ENCODE results near the gene UBXN2A. TPM values are rescaled to one million over a fixed set of nuclear protein-coding genes. Genes with fewer than 3 reads are reported as not detected.
"Not testable (repeated sequence)": the region's sequence is repeated elsewhere in the genome, so short reads cannot be mapped to it uniquely, and the experiment has no call there.

UBXN2A gene
- total and polyA plus RNA-seq, 10 of the 15 experiments (the other 5 are each of a cell fraction or from before 2014, with no cell fraction given), result 3.7 to 23.5 (median 14.6) TPM

- no peak for FAIRE-seq
- ChIA-PET POLR2A (interaction anchor here (1.5 kb wide), 1 partner anchor 10 kb away, joined by 5 read pairs; no protein-coding TSS in a partner anchor), RAD21 (ENCODE audit: unreplicated experiment) (interaction anchor here (0.6 kb wide), 1 partner anchor 43 kb away, joined by 3 read pairs; no protein-coding TSS in a partner anchor), CTCF (no interaction called here), SMC1A (ENCODE audit: uncharacterized antibody, unreplicated experiment) (no interaction called here)
- ATAC-seq, result no peak
- Histone ChIP-seq H4K20me1 (ENCODE audit: control insufficient read depth, insufficient read depth) (no peaks in the 10 kb centered on the region), H3K27me3 (replicated peaks in 1 of 2; ENCODE audit: control insufficient read depth in 2 of 2, insufficient read depth in 2 of 2, low read length in 1 of 2) (no peaks in the 10 kb centered on the region), H3K36me3 (ENCODE audit: control insufficient read depth in 2 of 2, insufficient read depth in 2 of 2, low read length in 1 of 2) (peaks cover 1 to 11% of the 10 kb centered on the region in 2 experiments; a peak in 3 of 4 replicates), H3K9ac (ENCODE audit: control insufficient read depth, insufficient read depth, low read length) (no peak overlapping the region), H3K4me1 (ENCODE audit: control insufficient read depth, insufficient read depth, low read length) (no peaks in the 10 kb centered on the region; the same call in 1 of the 2 replicates), H2AFZ (ENCODE audit: control insufficient read depth, low read depth, low read length) (no peak overlapping the region), H3K9me3 (replicated peaks; ENCODE audit: control insufficient read depth, insufficient read depth, low read length) (no peaks in the 10 kb centered on the region), H3K79me2 (ENCODE audit: control insufficient read depth, insufficient read depth, low read length) (no peaks in the 10 kb centered on the region; the same call in 1 of the 2 replicates), H3K27ac (ENCODE audit: control insufficient read depth, insufficient read depth) (no peak overlapping the region), H3K4me3 (no peak overlapping the region), H3K4me2 (ENCODE audit: control insufficient read depth, insufficient read depth) (no peak overlapping the region)
- BruUV-seq (replicated peaks), result no TSS peak
- no peak for TF ChIP-seq RFX5 (IDR thresholded peaks at IDR 0.05; ENCODE audit: low read depth, low read length)
- TF ChIP-seq ETV6 (conservative IDR thresholded peaks at IDR 0.05 in 1 of 2, IDR thresholded peaks at IDR 0.05 in 1 of 2; ENCODE audit: borderline replicate concordance in 1 of 2, low read depth in 1 of 2), result no peak
- no peak for TF ChIP-seq IRF4 (IDR thresholded peaks at IDR 0.05; ENCODE audit: low read depth, low read length)
- no peak for TF ChIP-seq IKZF2 (IDR thresholded peaks at IDR 0.05)
- no peak for TF ChIP-seq SPI1 (IDR thresholded peaks at IDR 0.05; ENCODE audit: borderline replicate concordance, insufficient read depth, low read depth, low read length)
- TF ChIP-seq LARP7 (IDR thresholded peaks at IDR 0.05), result no peak
- TF ChIP-seq CBFB (IDR thresholded peaks at IDR 0.05; ENCODE audit: low read depth), result no peak
- no peak for TF ChIP-seq JUNB (IDR thresholded peaks at IDR 0.05)
- no peak for TF ChIP-seq MLLT1 (IDR thresholded peaks at IDR 0.05)
- TF ChIP-seq SMC3 (IDR thresholded peaks at IDR 0.05; ENCODE audit: borderline replicate concordance, low read length), result no peak
- TF ChIP-seq MYB (IDR thresholded peaks at IDR 0.05; ENCODE audit: borderline replicate concordance, low read depth, low read length), result no peak
- TF ChIP-seq E2F8 (IDR thresholded peaks at IDR 0.05; ENCODE audit: low read depth, partially characterized antibody), result no peak
- TF ChIP-seq TBL1XR1 (IDR thresholded peaks at IDR 0.05; ENCODE audit: low read depth, low read length), result no peak
- no peak for TF ChIP-seq GABPA (IDR thresholded peaks at IDR 0.05; ENCODE audit: low read depth)
- TF ChIP-seq NRF1 (conservative IDR thresholded peaks at IDR 0.05; ENCODE audit: low read depth, low read length), result no peak
- in situ Hi-C loops (cut with MboI) (no loop called here), intact Hi-C loops (cut with micrococcal nuclease; ENCODE audit: unreplicated experiment) (no loop called here)
- DNase-seq (ENCODE audit: low read depth, low spot score), result no peak
- 100% methylated on average over 4 of the region's 4 CpGs for WGBS (ENCODE audit: insufficient coverage, insufficient replicate concordance, low lambda C conversion rate, missing lambda C conversion rate)
Observed at GRCh38 chr2:24040511-24040910, 100.2 kb downstream of the UBXN2A start.

- DNase-seq (ENCODE audit: low read depth, low spot score); H2AFZ ChIP-seq (ENCODE audit: control insufficient read depth, low read depth, low read length); H3K27me3 ChIP-seq (replicated peaks in 1 of 2; ENCODE audit: control insufficient read depth in 2 of 2, insufficient read depth in 2 of 2, low read length in 1 of 2); BruUV-seq (replicated peaks); H3K4me2 ChIP-seq (ENCODE audit: control insufficient read depth, insufficient read depth); RAD21 ChIA-PET (ENCODE audit: unreplicated experiment); SMC1A ChIA-PET (ENCODE audit: uncharacterized antibody, unreplicated experiment); H3K9me3 ChIP-seq (replicated peaks; ENCODE audit: control insufficient read depth, insufficient read depth, low read length); H3K4me1 ChIP-seq (ENCODE audit: control insufficient read depth, insufficient read depth, low read length); H3K4me3 ChIP-seq; intact Hi-C loops (cut with micrococcal nuclease; ENCODE audit: unreplicated experiment); H3K79me2 ChIP-seq (ENCODE audit: control insufficient read depth, insufficient read depth, low read length); H3K36me3 ChIP-seq (ENCODE audit: control insufficient read depth in 2 of 2, insufficient read depth in 2 of 2, low read length in 1 of 2); FAIRE-seq; in situ Hi-C loops (cut with MboI); H3K9ac ChIP-seq (ENCODE audit: control insufficient read depth, insufficient read depth, low read length); H3K27ac ChIP-seq (ENCODE audit: control insufficient read depth, insufficient read depth); H4K20me1 ChIP-seq (ENCODE audit: control insufficient read depth, insufficient read depth); CTCF ChIA-PET; ATAC-seq: not testable (repeated sequence)
- WGBS (ENCODE audit: insufficient coverage, insufficient replicate concordance, low lambda C conversion rate, missing lambda C conversion rate), result 98% methylated on average over 6 of the region's 6 CpGs
- POLR2A ChIA-PET, result interaction anchor here (0.6 kb wide), 1 partner anchor 17 kb away, joined by 3 read pairs; no protein-coding TSS in a partner anchor
Observed at GRCh38 chr2:24043133-24043532, 102.9 kb downstream of the UBXN2A start.
